Measurements from ENCODE around the gene ZNF274.

ZNF274 gene

GRCh38 chr19:58170860-58171259, 12.0 kb upstream of the ZNF274 start:
- Histone ChIP-seq H3K36me3 (no peaks in the 10 kb centered on the region), H3K9me3 (peaks cover 6% of the 10 kb centered on the region), H3K27me3 (no peaks in the 10 kb centered on the region), H3K4me1 (no peaks in the 10 kb centered on the region), H3K4me3 (ENCODE audit: low read depth, low read length) (no peak overlapping the region)
- no peak for DNase-seq
- TF ChIP-seq, protein P1, sequence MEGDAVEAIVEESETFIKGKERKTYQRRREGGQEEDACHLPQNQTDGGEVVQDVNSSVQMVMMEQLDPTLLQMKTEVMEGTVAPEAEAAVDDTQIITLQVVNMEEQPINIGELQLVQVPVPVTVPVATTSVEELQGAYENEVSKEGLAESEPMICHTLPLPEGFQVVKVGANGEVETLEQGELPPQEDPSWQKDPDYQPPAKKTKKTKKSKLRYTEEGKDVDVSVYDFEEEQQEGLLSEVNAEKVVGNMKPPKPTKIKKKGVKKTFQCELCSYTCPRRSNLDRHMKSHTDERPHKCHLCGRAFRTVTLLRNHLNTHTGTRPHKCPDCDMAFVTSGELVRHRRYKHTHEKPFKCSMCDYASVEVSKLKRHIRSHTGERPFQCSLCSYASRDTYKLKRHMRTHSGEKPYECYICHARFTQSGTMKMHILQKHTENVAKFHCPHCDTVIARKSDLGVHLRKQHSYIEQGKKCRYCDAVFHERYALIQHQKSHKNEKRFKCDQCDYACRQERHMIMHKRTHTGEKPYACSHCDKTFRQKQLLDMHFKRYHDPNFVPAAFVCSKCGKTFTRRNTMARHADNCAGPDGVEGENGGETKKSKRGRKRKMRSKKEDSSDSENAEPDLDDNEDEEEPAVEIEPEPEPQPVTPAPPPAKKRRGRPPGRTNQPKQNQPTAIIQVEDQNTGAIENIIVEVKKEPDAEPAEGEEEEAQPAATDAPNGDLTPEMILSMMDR (IDR thresholded peaks at IDR 0.05; ENCODE audit: low read depth, low read length): no peak

GRCh38 chr19:58181902-58182576, 822 bp upstream of the ZNF274 start:
- Histone ChIP-seq H3K4me1 (no peaks in the 10 kb centered on the region), H3K9me3 (peaks cover 6% of the 10 kb centered on the region), H3K4me3 (ENCODE audit: low read depth, low read length) (peak overlapping the region; percentile 50), H3K36me3 (peaks cover 14% of the 10 kb centered on the region), H3K27me3 (no peaks in the 10 kb centered on the region)
- DNase-seq: peak; percentile 72
- TF ChIP-seq, protein P1 (IDR thresholded peaks at IDR 0.05; ENCODE audit: low read depth, low read length): peak; percentile 87

DNA sequence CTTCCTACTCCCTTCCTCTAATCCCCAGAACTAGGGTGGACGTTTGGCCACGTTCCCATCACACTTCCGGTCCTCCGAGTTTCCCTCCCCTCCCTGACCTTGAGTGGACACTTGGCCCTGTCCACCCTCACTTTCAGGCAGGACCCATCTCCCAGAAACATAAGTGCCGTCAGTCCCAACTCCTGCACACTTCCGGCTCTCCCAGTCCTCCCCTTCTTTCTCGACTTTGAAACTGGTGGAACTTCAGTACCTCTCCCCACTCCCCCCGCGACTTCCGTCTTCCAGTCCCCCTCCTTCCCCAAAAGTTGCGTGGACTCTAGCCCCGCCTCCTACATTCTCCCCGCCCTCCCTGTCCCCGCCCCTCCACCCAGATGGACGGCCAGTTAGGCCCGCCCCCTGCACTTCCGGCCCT, 278 bp upstream of the ZNF274 start:
- Histone ChIP-seq H3K36me3 (peaks cover 19% of the 10 kb centered on the region), H3K9me3 (peaks cover 6% of the 10 kb centered on the region), H3K4me3 (ENCODE audit: low read depth, low read length) (peak overlapping the region; percentile 89), H3K27me3 (no peaks in the 10 kb centered on the region), H3K4me1 (no peaks in the 10 kb centered on the region)
- TF ChIP-seq, protein P1 (IDR thresholded peaks at IDR 0.05; ENCODE audit: low read depth, low read length): no peak
- DNase-seq: no peak

- peaks cover 25% of the 10 kb centered on the region for H3K36me3 ChIP-seq
These were observed 955 bp downstream of the ZNF274 start for GRCh38 chr19:58183817-58184215.

GRCh38 chr19:58196901-58197616, 14.2 kb downstream of the ZNF274 start:
- no peak for DNase-seq
- no peak overlapping the region for H3K4me3 ChIP-seq (ENCODE audit: low read depth, low read length)
- H3K4me1 ChIP-seq: no peaks in the 10 kb centered on the region
- H3K9me3 ChIP-seq: peaks cover 27% of the 10 kb centered on the region
- no peaks in the 10 kb centered on the region for H3K27me3 ChIP-seq
- TF ChIP-seq, protein P1 (IDR thresholded peaks at IDR 0.05; ENCODE audit: low read depth, low read length): no peak
- H3K36me3 ChIP-seq: peaks cover 54% of the 10 kb centered on the region

More at GRCh38 chr19:58183817-58184215, 955 bp downstream of the ZNF274 start:
- H3K27me3 ChIP-seq: no peaks in the 10 kb centered on the region
- H3K4me3 ChIP-seq (ENCODE audit: low read depth, low read length): peak overlapping the region; percentile 89
- peaks cover 6% of the 10 kb centered on the region for H3K9me3 ChIP-seq
- DNase-seq: no peak
- TF ChIP-seq, protein P1 (IDR thresholded peaks at IDR 0.05; ENCODE audit: low read depth, low read length): no peak
- no peaks in the 10 kb centered on the region for H3K4me1 ChIP-seq
